H1 (cell line): ENCODE data around the gene ATP6V1F. TPM values are rescaled to one million over a fixed set of nuclear protein-coding genes. Genes with fewer than 3 reads are reported as not detected.

Experiments
- CTCF ChIA-PET: fragments of 300-600 bp; sonication (Branson Sonifier 250); formaldehyde crosslinking; loops from one replicate; lab custom pipeline; 2021; ENCODE audit not compliant: partially characterized antibody; lab: Charles Lee
- POLR2A ChIA-PET: fragments of 300-600 bp; sonication (Branson Sonifier 250); formaldehyde crosslinking; loops from one replicate; lab custom pipeline; 2021; ENCODE audit warnings: inconsistent platforms; ENCODE audit not compliant: partially characterized antibody; lab: Charles Lee
- DNase-seq, 2 experiments: peaks; one replicate each; pipeline versions ENCODE4 v3.0.0 to v3.0.0-alpha.2; 2010 to 2022; ENCODE audit warnings: low spot score in 2 of 2, low read depth in 1 of 2, mixed read lengths in 1 of 2
- FAIRE-seq: peaks from 2 replicates; lab custom pipeline; 2011; peaks lifted over from hg19 to GRCh38; lab: Jason Lieb, UNC
- H2AFZ ChIP-seq: 2 replicates; pipeline ENCODE4 v1.8.1; 2012; ENCODE audit warnings: low read length, inconsistent platforms
- H2AK5ac ChIP-seq: 2 replicates; pipeline ENCODE4 v1.6.1; 2013; ENCODE audit warnings: low read depth, low read length
- H2BK120ac ChIP-seq: replicated peaks from 2 replicates; pipeline ENCODE3; 2013; ENCODE audit warnings: low read depth, low read length, inconsistent platforms
- H2BK12ac ChIP-seq: 2 replicates; pipeline ENCODE4 v1.6.1; 2013; ENCODE audit warnings: low read depth, low read length
- H2BK15ac ChIP-seq: 2 replicates; pipeline ENCODE4 v1.6.1; 2013; ENCODE audit warnings: low read length
- H2BK20ac ChIP-seq: 2 replicates; pipeline ENCODE4 v1.6.1; 2013; ENCODE audit warnings: low read length
- H2BK5ac ChIP-seq: 2 replicates; pipeline ENCODE4 v1.6.1; 2013; ENCODE audit warnings: low read depth, low read length
- H3K14ac ChIP-seq: 2 replicates; pipeline ENCODE4 v1.6.1; 2013; ENCODE audit warnings: inconsistent platforms; ENCODE audit not compliant: insufficient read length
- H3K18ac ChIP-seq: 2 replicates; pipeline ENCODE4 v1.6.1; 2013; ENCODE audit warnings: low read length; ENCODE audit errors: extremely low read depth
- H3K23ac ChIP-seq: 2 replicates; pipeline ENCODE4 v1.6.1; 2013; ENCODE audit warnings: inconsistent platforms; ENCODE audit not compliant: insufficient read length
- H3K23me2 ChIP-seq: 2 replicates; pipeline ENCODE4 v1.6.1; 2013; ENCODE audit warnings: low read depth, low read length
- H3K27ac ChIP-seq: 2 replicates; pipeline ENCODE4 v1.6.1; 2011; ENCODE audit warnings: low read depth, low read length, inconsistent platforms
- H3K27me3 ChIP-seq, 4 experiments: replicated peaks in 1 of 4; 1 replicate in 1 of 4; 2 replicates in 3 of 4; pipeline versions ENCODE4 v1.6.1 to v1.8.1; 2011 to 2013; ENCODE audit warnings: low read length in 3 of 4, mild to moderate bottlenecking in 3 of 4, inconsistent platforms in 2 of 4, mixed read lengths in 2 of 4, moderate library complexity in 1 of 4; ENCODE audit not compliant: control insufficient read depth in 3 of 4, insufficient read depth in 3 of 4; ENCODE audit errors: extremely low read depth in 1 of 4
- H3K36me3 ChIP-seq, 4 experiments: 2 replicates each; pipeline versions ENCODE4 v1.6.1 to v1.8.1; 2011 to 2013; ENCODE audit warnings: mild to moderate bottlenecking in 4 of 4, low read length in 3 of 4, moderate library complexity in 2 of 4, control low read depth in 1 of 4, inconsistent platforms in 1 of 4; ENCODE audit not compliant: insufficient read depth in 4 of 4, control insufficient read depth in 2 of 4
- H3K4ac ChIP-seq: replicated peaks from 2 replicates; pipeline ENCODE3; 2013; ENCODE audit warnings: low read length, low read depth, mixed read lengths, inconsistent platforms; ENCODE audit not compliant: insufficient read length
- H3K4me1 ChIP-seq, 4 experiments: replicated peaks in 1 of 4; 1 replicate in 1 of 4; 2 replicates in 3 of 4; pipeline versions ENCODE4 v1.6.1 to v1.8.1; 2011 to 2013; ENCODE audit warnings: low read length in 3 of 4, inconsistent platforms in 2 of 4, mixed read lengths in 1 of 4; ENCODE audit not compliant: insufficient read depth in 4 of 4, control insufficient read depth in 3 of 4
- H3K4me2 ChIP-seq, 2 experiments: 2 replicates each; pipeline versions ENCODE4 v1.6.1 to v1.8.1; 2011 to 2013; ENCODE audit warnings: low read depth in 2 of 2, low read length in 2 of 2, control low read depth in 1 of 2, inconsistent platforms in 1 of 2, mild to moderate bottlenecking in 1 of 2; ENCODE audit not compliant: insufficient read depth in 1 of 2
- H3K4me3 ChIP-seq, 4 experiments: fragments of 200-600, 300-600 bp in 1 of 4; sonication (generic), shearing (Covaris generic), sonication (Bioruptor Twin) in 1 of 4; 2 replicates each; pipeline versions ENCODE4 v1.5.1 to v1.8.1; 2011 to 2016; ENCODE audit warnings: low read length in 4 of 4, low read depth in 3 of 4, control low read depth in 2 of 4, inconsistent platforms in 2 of 4, mild to moderate bottlenecking in 2 of 4, mixed read lengths in 1 of 4, moderate library complexity in 1 of 4; ENCODE audit not compliant: insufficient read depth in 2 of 4; ENCODE audit errors: extremely low read depth in 1 of 4
- H3K56ac ChIP-seq: replicated peaks from 2 replicates; pipeline ENCODE3; 2013; ENCODE audit warnings: low read depth, mild to moderate bottlenecking, mixed read lengths, low read length, inconsistent platforms; ENCODE audit not compliant: insufficient read length
- H3K79me1 ChIP-seq: 2 replicates; pipeline ENCODE4 v1.6.1; 2013; ENCODE audit warnings: low read depth, low read length, control low read depth
- H3K79me2 ChIP-seq, 2 experiments: 2 replicates each; pipeline versions ENCODE4 v1.6.1 to v1.8.1; 2012 to 2013; ENCODE audit warnings: low read length in 2 of 2, mild to moderate bottlenecking in 2 of 2, inconsistent platforms in 1 of 2; ENCODE audit not compliant: insufficient read depth in 2 of 2, control insufficient read depth in 1 of 2
- H3K9ac ChIP-seq, 4 experiments: replicated peaks in 1 of 4; 1 replicate in 1 of 4; 2 replicates in 3 of 4; pipeline versions ENCODE4 v1.6.1 to v1.8.1; 2011 to 2013; ENCODE audit warnings: low read depth in 3 of 4, low read length in 3 of 4, control low read depth in 2 of 4, mild to moderate bottlenecking in 2 of 4, moderate library complexity in 2 of 4, inconsistent platforms in 1 of 4; ENCODE audit errors: extremely low read depth in 1 of 4
- H3K9me3 ChIP-seq, 2 experiments: 2 replicates each; pipeline versions ENCODE4 v1.6.1 to v1.8.1; 2012 to 2013; ENCODE audit warnings: mild to moderate bottlenecking in 2 of 2, moderate library complexity in 2 of 2, control low read depth in 1 of 2, inconsistent platforms in 1 of 2, low read depth in 1 of 2, low read length in 1 of 2, mixed read lengths in 1 of 2; ENCODE audit not compliant: insufficient read depth in 2 of 2
- H4K20me1 ChIP-seq, 2 experiments: replicated peaks in 1 of 2; 2 replicates each; pipeline versions ENCODE3 to v1.8.1; 2011 to 2013; ENCODE audit warnings: inconsistent platforms in 2 of 2, low read length in 2 of 2, mild to moderate bottlenecking in 1 of 2; ENCODE audit not compliant: insufficient read depth in 2 of 2, control insufficient read depth in 1 of 2
- H4K5ac ChIP-seq: 2 replicates; pipeline ENCODE4 v1.6.1; 2013; ENCODE audit warnings: low read length, low read depth, mixed read lengths, inconsistent platforms; ENCODE audit not compliant: insufficient read length
- H4K8ac ChIP-seq: 2 replicates; pipeline ENCODE4 v1.8.0; 2013; ENCODE audit warnings: mild to moderate bottlenecking, moderate library complexity, low read length, inconsistent platforms; ENCODE audit not compliant: insufficient read depth; ENCODE audit errors: extremely low read depth
- H4K91ac ChIP-seq: replicated peaks from 2 replicates; pipeline ENCODE3; 2013; ENCODE audit warnings: low read length, mixed read lengths, inconsistent platforms; ENCODE audit not compliant: insufficient read length
- EZH2 ChIP-seq: fragments of 200-600 bp; sonication (generic); IDR thresholded peaks from 2 replicates; pipeline ENCODE4 v1.7.1; 2012; ENCODE audit warnings: low read depth, mild to moderate bottlenecking, moderate library complexity, low read length, inconsistent platforms; ENCODE audit not compliant: severe bottlenecking
- GABPA ChIP-seq: IDR thresholded peaks from 2 replicates; pipeline ENCODE4 v1.6.1; 2011; ENCODE audit warnings: mild to moderate bottlenecking, low read length, moderate library complexity, borderline replicate concordance; ENCODE audit not compliant: insufficient read depth
- GTF2F1 ChIP-seq: IDR thresholded peaks from 2 replicates; pipeline ENCODE4 v1.6.1; 2012; ENCODE audit warnings: low read depth, low read length, improper control_type of control experiment, borderline replicate concordance
- KDM4A ChIP-seq: IDR thresholded peaks from one replicate; pipeline ENCODE4 v1.7.1; 2012; ENCODE audit warnings: low read depth, mild to moderate bottlenecking, moderate library complexity, low read length, inconsistent platforms; ENCODE audit not compliant: severe bottlenecking
- SAP30 ChIP-seq: fragments of 300-600 bp; sonication (generic); IDR thresholded peaks from 2 replicates; pipeline ENCODE4 v1.7.1; 2012; ENCODE audit warnings: low read length, moderate library complexity, mild to moderate bottlenecking, inconsistent platforms; ENCODE audit not compliant: insufficient read depth, insufficient replicate concordance
- SUZ12 ChIP-seq: fragments of 200-600 bp; sonication (generic); IDR thresholded peaks from 2 replicates; pipeline ENCODE4 v1.6.1; 2012; ENCODE audit warnings: mild to moderate bottlenecking, inconsistent platforms, low read length, moderate library complexity, mixed read lengths
- TEAD4 ChIP-seq: IDR thresholded peaks from 2 replicates; pipeline ENCODE4 v1.6.1; 2012; ENCODE audit warnings: low read depth, low read length, inconsistent platforms, mixed read lengths
- WGBS, 2 experiments: shearing (Covaris generic) in 1 of 2; methylation state at CpG; one replicate each; pipeline versions ENCODE4 v1.1.6 to v1.1.7; 2013 to 2015; ENCODE audit warnings: low lambda C conversion rate in 2 of 2, mixed read lengths in 2 of 2, inconsistent platforms in 1 of 2, low coverage in 1 of 2, missing lambda C conversion rate in 1 of 2; ENCODE audit not compliant: insufficient replicate concordance in 2 of 2, insufficient coverage in 1 of 2, insufficient read length in 1 of 2; ENCODE audit errors: extremely low coverage in 1 of 2, missing lambda C conversion rate in 1 of 2; 5-methylcytosine and 5-hydroxymethylcytosine counted together
- polyA plus RNA-seq, 7 experiments: library from polyadenylated mRNA; depleted of rRNA in 3 of 7; stranded (reverse) in 5 of 7; unstranded in 2 of 7; fragments of >200 nt in 5 of 7; fragments of 200-250 nt in 2 of 7; gene quantifications; 1 replicate in 5 of 7; 2 replicates in 1 of 7; 4 replicates in 1 of 7; pipeline versions ENCODE4 v1.2.1 to v1.2.3, GENCODE V29; 2011 to 2013; ENCODE audit warnings: missing spikeins in 2 of 7, mixed read lengths in 2 of 7
- total RNA-seq: library from RNA; stranded (reverse); fragmentation: NEBNext Ultra II Directional; extraction: Animal tissue kit (Norgen Biotek cat#: 25700); gene quantifications from 2 replicates; pipeline ENCODE4 v1.2.1, GENCODE V29; 2021

Gene ATP6V1F
- total and polyA plus RNA-seq, 2 of the 8 experiments (the other 6 are each of a cell fraction or from before 2014, with no cell fraction given), result 104 to 318 TPM

DNA sequence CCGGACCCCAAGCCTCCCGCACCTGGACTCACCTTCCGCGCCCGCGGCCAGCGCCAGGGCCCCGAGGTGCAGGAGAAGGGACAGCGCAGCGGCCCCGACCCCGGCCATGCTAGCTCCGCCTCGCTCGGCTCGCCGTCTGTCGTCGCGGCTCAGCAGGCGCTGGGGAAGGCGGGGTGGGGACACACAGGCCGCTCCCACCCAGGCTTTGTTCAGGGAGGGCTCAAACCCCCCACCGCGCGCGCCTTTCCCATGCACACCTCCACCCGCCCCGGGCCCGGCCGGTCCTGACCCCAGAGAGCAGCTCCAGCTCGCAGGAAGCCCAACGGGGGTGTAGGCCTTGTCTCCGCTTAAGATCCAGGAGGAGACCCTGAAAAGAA is 47.9 kb downstream of the ATP6V1F start, which contains the start of gene KCP:
Gene KCP (minus strand): TSS at position 141 of the 377 bp plus-strand sequence. CDS start 33 bp downstream, at position 108.
- Histone ChIP-seq H3K9me3 (no peaks in the 10 kb centered on the region), H4K20me1 (no peaks in the 10 kb centered on the region), H3K4ac (no peak within 1 kb of the TSS), H3K36me3 (no peaks in the 10 kb centered on the region), H3K4me2 (peak within 1 kb of the TSS; percentile 89 to 91), H2AFZ (peak within 1 kb of the TSS; percentile 39; the same call in 1 of the 2 replicates), H2AK5ac (no peak within 1 kb of the TSS), H2BK12ac (peak within 1 kb of the TSS; percentile 80; the same call in 1 of the 2 replicates), H3K27me3 (peaks cover 19 to 59% (median 44%) of the 10 kb centered on the region in 4 experiments), H2BK15ac (0 out of 2 replicates have a peak within 1 kb of the TSS, but pooled peaks have one; percentile 53), H3K9ac (no peak within 1 kb of the TSS), H3K27ac (no peak within 1 kb of the TSS), H2BK120ac (no peak within 1 kb of the TSS), H3K23me2 (peaks cover 16% of the 10 kb centered on the region; the same call in 1 of the 2 replicates), H3K4me3 (peak within 1 kb of the TSS; percentile 37 to 67 (median 52)), H3K14ac (no peak within 1 kb of the TSS), H3K79me2 (no peaks in the 10 kb centered on the region), H2BK20ac (no peak within 1 kb of the TSS), H4K91ac (no peak within 1 kb of the TSS), H4K5ac (peak within 1 kb of the TSS; percentile 36), H4K8ac (peak within 1 kb of the TSS; percentile 42), H2BK5ac (0 out of 2 replicates have a peak within 1 kb of the TSS, but pooled peaks have one; percentile 52), H3K79me1 (no peaks in the 10 kb centered on the region), H3K18ac (peak within 1 kb of the TSS; percentile 60), H3K4me1 (peaks cover 4 to 38% (median 20%) of the 10 kb centered on the region in 4 experiments), H3K23ac (no peak within 1 kb of the TSS), H3K56ac (no peak within 1 kb of the TSS)
- TF ChIP-seq SAP30 (no peak), EZH2 (peak; percentile 61), TEAD4 (no peak), GTF2F1 (no peak), KDM4A (peak; percentile 75), SUZ12 (peak; percentile 47; the same call in 1 of the 2 replicates), GABPA (no peak)
- DNase-seq (peak in 1 of 2 experiments; percentile 72), FAIRE-seq (no peak)
- ChIA-PET POLR2A (interaction anchor here (0.7 to 2.4 kb wide), 12 partner anchors 10 to 144 kb away, joined by 3 to 9 read pairs (median 4); partner anchors contain the start of gene TNPO3), CTCF (interaction anchor here (0.5 to 4.5 kb wide), 18 partner anchors 8 to 1766 kb away, joined by 3 to 42 read pairs (median 3); no protein-coding TSS in a partner anchor)
- 8% methylated on average over 18 of the region's 34 CpGs; no CpG with 5 or more reads in 1 of the 2 experiments for WGBS, 2 experiments
